Endothelial cell (in vitro differentiated cells): ENCODE data around the gene TRPM4. TPM values are rescaled to one million over a fixed set of nuclear protein-coding genes. Genes with fewer than 3 reads are reported as not detected.
A peak's percentile ranks its signal among the peaks of the same experiment; 100 is the strongest.

Experiments
- DNase-seq: peaks from one replicate; pipeline ENCODE4 v3.0.0; 2021; ENCODE audit warnings: low spot score
- H3K27ac Mint-ChIP-seq: one replicate; pipeline ENCODE4 v1.8.0; 2021; ENCODE audit warnings: mixed read lengths, inconsistent platforms; ENCODE audit not compliant: unreplicated experiment
- H3K27me3 Mint-ChIP-seq: one replicate; pipeline ENCODE4 v1.8.0; 2021; ENCODE audit warnings: mild to moderate bottlenecking, moderate library complexity, mixed read lengths, inconsistent platforms; ENCODE audit not compliant: unreplicated experiment
- H3K36me3 Mint-ChIP-seq: one replicate; pipeline ENCODE4 v1.8.0; 2021; ENCODE audit warnings: mild to moderate bottlenecking, low read depth, mixed read lengths, inconsistent platforms; ENCODE audit not compliant: unreplicated experiment
- H3K4me1 Mint-ChIP-seq: one replicate; pipeline ENCODE4 v1.8.0; 2021; ENCODE audit warnings: mild to moderate bottlenecking, mixed read lengths, inconsistent platforms; ENCODE audit not compliant: unreplicated experiment
- H3K4me3 Mint-ChIP-seq: one replicate; pipeline ENCODE4 v1.8.0; 2021; ENCODE audit warnings: mild to moderate bottlenecking, mixed read lengths, inconsistent platforms; ENCODE audit not compliant: unreplicated experiment
- H3K9me3 Mint-ChIP-seq: one replicate; pipeline ENCODE4 v1.8.0; 2021; ENCODE audit warnings: mixed read lengths, inconsistent platforms; ENCODE audit not compliant: unreplicated experiment
- CTCF ChIP-seq: fragments of 200-600 bp; sonication (generic); IDR thresholded peaks from one replicate; pipeline ENCODE4 v1.5.0; 2021; ENCODE audit warnings: antibody characterized with exemption; ENCODE audit not compliant: unreplicated experiment
- total RNA-seq: library from RNA; stranded (reverse); fragmentation: NEBNext Ultra II Directional; extraction: Animal tissue kit (Norgen Biotek cat#: 25700); gene quantifications from one replicate; pipeline ENCODE4 v1.2.1, GENCODE V29; 2021; ENCODE audit not compliant: unreplicated experiment

The TRPM4 gene
- total RNA-seq, 1 donor from 2014 or later: 75.3 TPM

- Mint-ChIP-seq H3K4me1 (peaks cover 8% of the 10 kb centered on the region), H3K9me3 (no peaks in the 10 kb centered on the region), H3K36me3 (peaks cover 5% of the 10 kb centered on the region), H3K27me3 (peaks cover 9% of the 10 kb centered on the region), H3K27ac (no peak overlapping the region), H3K4me3 (peak overlapping the region; percentile 82)
- no peak for TF ChIP-seq CTCF
- peak; percentile 95 for DNase-seq
These were observed 29.7 kb upstream of the TRPM4 start for GRCh38 chr19:49127674-49128544.

- Mint-ChIP-seq H3K4me1 (peaks cover 8% of the 10 kb centered on the region), H3K36me3 (peaks cover 5% of the 10 kb centered on the region), H3K4me3 (peak overlapping the region; percentile 66), H3K27me3 (peaks cover 9% of the 10 kb centered on the region), H3K27ac (no peak overlapping the region), H3K9me3 (no peaks in the 10 kb centered on the region)
- no peak for DNase-seq
- no peak for TF ChIP-seq CTCF
These were observed 28.9 kb upstream of the TRPM4 start for GRCh38 chr19:49128545-49129237.

DNA sequence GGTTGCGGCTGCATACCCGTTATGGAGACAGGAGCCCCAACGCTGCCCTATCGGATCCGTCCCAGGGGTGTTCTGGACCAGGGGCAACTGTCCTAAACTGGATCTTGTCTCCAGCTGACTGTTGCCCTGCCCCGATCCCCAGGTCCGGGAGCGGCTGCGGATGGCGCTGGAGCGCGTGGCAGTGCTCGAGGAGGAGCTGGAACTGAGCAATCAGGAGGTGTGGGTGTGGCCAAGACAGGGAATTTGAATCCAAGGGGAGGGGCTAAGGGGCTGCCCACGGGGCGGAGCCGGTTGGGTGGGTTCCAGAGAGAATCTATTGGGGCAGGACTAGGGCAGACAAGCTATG lies 28.4 kb upstream of the TRPM4 start:
- H3K4me1 Mint-ChIP-seq: peaks cover 8% of the 10 kb centered on the region
- H3K27ac Mint-ChIP-seq: no peak overlapping the region
- H3K27me3 Mint-ChIP-seq: peaks cover 9% of the 10 kb centered on the region
- H3K9me3 Mint-ChIP-seq: no peaks in the 10 kb centered on the region
- DNase-seq: no peak
- peaks cover 5% of the 10 kb centered on the region for H3K36me3 Mint-ChIP-seq
- TF ChIP-seq CTCF: no peak
- peak overlapping the region; percentile 42 for H3K4me3 Mint-ChIP-seq

GRCh38 chr19:49130325-49130724 lies 27.3 kb upstream of the TRPM4 start:
- no peaks in the 10 kb centered on the region for H3K9me3 Mint-ChIP-seq
- peaks cover 8% of the 10 kb centered on the region for H3K4me1 Mint-ChIP-seq
- TF ChIP-seq CTCF: no peak
- H3K36me3 Mint-ChIP-seq: peaks cover 5% of the 10 kb centered on the region
- no peak overlapping the region for H3K27ac Mint-ChIP-seq
- H3K27me3 Mint-ChIP-seq: peaks cover 9% of the 10 kb centered on the region
- DNase-seq: no peak
- no peak overlapping the region for H3K4me3 Mint-ChIP-seq
